ENCODE data around the gene NPR3. TPM values are rescaled to one million over a fixed set of nuclear protein-coding genes. Genes with fewer than 3 reads are reported as not detected.
A peak's percentile ranks its signal among the peaks of the same experiment; 100 is the strongest.

The NPR3 gene
- total RNA-seq, 4 donors from 2014 or later: 0.65 to 2.1 (median 1.5) TPM

DNA sequence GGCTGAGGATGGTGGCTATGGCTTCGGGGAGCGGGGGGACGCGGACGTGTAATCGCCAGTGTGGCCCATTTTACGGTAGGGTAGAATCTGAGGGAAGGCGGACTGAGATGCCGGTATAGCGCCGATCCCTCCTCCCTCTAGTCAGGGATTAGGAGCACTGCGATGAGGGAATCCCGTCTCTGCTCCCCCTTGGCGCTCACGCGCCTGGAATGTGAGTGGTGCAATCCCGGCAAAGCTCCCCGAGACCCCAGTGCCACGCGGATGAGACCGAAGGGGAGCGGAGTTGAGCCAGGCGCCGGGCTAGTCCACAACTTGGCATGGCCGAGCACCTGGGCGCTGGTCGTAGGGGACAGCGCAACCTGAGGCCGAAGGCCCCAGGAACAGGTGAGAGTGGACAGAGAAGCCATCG, 2.2 kb downstream of the NPR3 start:
- intact Hi-C loops (cut with DNase I): loop anchor here (5.0 to 10.0 kb wide), 2 partner anchors 581 to 709 kb away; no protein-coding TSS in a partner anchor
- TF ChIP-seq POLR2AphosphoS5 (IDR thresholded peaks at IDR 0.05) (no peak), EP300 (IDR thresholded peaks at IDR 0.05) (no peak), POLR2A (IDR thresholded peaks at IDR 0.05; ENCODE audit: low read depth) (no peak)
- TF ChIP-seq, protein P1, sequence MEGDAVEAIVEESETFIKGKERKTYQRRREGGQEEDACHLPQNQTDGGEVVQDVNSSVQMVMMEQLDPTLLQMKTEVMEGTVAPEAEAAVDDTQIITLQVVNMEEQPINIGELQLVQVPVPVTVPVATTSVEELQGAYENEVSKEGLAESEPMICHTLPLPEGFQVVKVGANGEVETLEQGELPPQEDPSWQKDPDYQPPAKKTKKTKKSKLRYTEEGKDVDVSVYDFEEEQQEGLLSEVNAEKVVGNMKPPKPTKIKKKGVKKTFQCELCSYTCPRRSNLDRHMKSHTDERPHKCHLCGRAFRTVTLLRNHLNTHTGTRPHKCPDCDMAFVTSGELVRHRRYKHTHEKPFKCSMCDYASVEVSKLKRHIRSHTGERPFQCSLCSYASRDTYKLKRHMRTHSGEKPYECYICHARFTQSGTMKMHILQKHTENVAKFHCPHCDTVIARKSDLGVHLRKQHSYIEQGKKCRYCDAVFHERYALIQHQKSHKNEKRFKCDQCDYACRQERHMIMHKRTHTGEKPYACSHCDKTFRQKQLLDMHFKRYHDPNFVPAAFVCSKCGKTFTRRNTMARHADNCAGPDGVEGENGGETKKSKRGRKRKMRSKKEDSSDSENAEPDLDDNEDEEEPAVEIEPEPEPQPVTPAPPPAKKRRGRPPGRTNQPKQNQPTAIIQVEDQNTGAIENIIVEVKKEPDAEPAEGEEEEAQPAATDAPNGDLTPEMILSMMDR (IDR thresholded peaks at IDR 0.05): no peak
- 16% methylated on average over 23 of the region's 30 CpGs for WGBS
- no peaks in the 10 kb centered on the region for H3K36me3 ChIP-seq
- peak overlapping the region; percentile 63 to 75 (median 64) for H3K4me3 ChIP-seq
- DNase-seq (ENCODE audit: extremely low spot score): no peak
- peaks cover 28 to 53% (median 42%) of the 10 kb centered on the region in 4 donors for H3K4me1 ChIP-seq
- H3K27ac ChIP-seq (replicated peaks in 1 of 4): no peak overlapping the region
- peaks cover 0 to 6% (median 0%) of the 10 kb centered on the region in 4 donors for H3K9me3 ChIP-seq
- peaks cover 3 to 47% (median 20%) of the 10 kb centered on the region in 4 donors for H3K27me3 ChIP-seq

DNA sequence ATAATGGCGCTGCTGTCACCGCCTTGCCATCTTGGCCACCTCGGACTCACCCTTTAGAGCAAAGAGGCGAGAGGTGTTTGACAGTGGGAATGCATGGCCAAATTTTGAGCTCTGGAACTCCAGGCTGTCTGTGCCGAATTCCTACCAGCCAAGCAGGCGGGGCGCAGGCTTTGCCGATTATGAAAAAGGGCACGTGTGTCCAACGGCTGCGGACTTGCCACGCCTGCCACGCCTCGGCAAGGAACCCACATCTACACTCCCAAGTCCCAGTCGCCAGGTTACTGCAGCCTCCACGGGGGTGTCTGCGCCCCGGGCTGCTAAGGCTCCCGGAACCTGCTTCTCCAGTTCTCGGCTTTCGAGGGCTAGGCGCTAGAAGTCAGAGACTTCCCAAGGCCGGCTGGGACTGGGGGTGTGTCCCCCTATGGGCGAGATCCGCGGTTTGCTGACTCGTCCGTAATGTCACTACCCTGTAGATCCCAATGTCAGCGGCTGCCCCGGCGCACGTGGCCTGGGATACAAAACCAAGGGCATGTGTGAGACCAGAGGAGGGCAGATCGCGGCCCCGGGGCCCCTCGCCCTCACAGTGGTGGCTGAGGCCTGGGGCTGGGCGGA, 2.8 kb downstream of the NPR3 start:
- peaks cover 28 to 53% (median 42%) of the 10 kb centered on the region in 4 donors for H3K4me1 ChIP-seq
- WGBS: 6% methylated on average over 17 of the region's 37 CpGs
- DNase-seq (ENCODE audit: extremely low spot score): no peak
- peaks cover 0 to 11% (median under 1%) of the 10 kb centered on the region in 4 donors for H3K9me3 ChIP-seq
- TF ChIP-seq POLR2A (IDR thresholded peaks at IDR 0.05; ENCODE audit: low read depth) (no peak), POLR2AphosphoS5 (IDR thresholded peaks at IDR 0.05) (no peak), EP300 (IDR thresholded peaks at IDR 0.05) (no peak)
- TF ChIP-seq, protein P1 (IDR thresholded peaks at IDR 0.05): no peak
- peak overlapping the region; percentile 63 to 75 (median 64) for H3K4me3 ChIP-seq
- peaks cover 3 to 47% (median 20%) of the 10 kb centered on the region in 4 donors for H3K27me3 ChIP-seq
- intact Hi-C loops (cut with DNase I): loop anchor here (5.0 to 10.0 kb wide), 2 partner anchors 581 to 708 kb away; no protein-coding TSS in a partner anchor
- H3K36me3 ChIP-seq: no peaks in the 10 kb centered on the region
- H3K27ac ChIP-seq (replicated peaks in 1 of 4): no peak overlapping the region

DNA sequence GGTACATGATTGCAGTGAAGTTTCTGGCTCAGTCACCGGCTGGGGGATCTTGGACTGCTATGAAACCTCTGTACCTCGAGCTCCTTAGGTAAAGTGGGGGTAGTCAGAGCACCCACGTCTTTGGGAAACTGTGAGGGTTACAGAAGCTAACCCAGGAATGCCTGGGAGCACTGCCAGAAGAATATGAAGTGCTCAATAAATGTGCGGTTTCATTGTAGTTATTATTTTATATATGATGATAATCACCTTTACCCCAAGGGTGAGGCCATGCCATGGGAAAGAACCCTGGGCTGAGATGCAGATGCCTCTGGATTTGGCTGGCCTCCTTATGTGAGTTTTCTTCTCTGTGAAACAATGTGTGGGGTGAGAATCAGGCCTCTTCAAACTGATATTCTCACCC, 3.7 kb downstream of the NPR3 start:
- H3K4me3 ChIP-seq: no peak overlapping the region
- TF ChIP-seq EP300 (IDR thresholded peaks at IDR 0.05) (no peak), POLR2AphosphoS5 (IDR thresholded peaks at IDR 0.05) (no peak), POLR2A (IDR thresholded peaks at IDR 0.05; ENCODE audit: low read depth) (no peak)
- TF ChIP-seq, protein P1 (IDR thresholded peaks at IDR 0.05): no peak
- H3K27me3 ChIP-seq: peaks cover 1 to 47% (median 20%) of the 10 kb centered on the region in 4 donors
- intact Hi-C loops (cut with DNase I): loop anchor here (5.0 to 10.0 kb wide), 2 partner anchors 580 to 707 kb away; no protein-coding TSS in a partner anchor
- 61% methylated on average over 4 of the region's 4 CpGs for WGBS
- no peak for DNase-seq (ENCODE audit: extremely low spot score)
- peaks cover 0 to 21% (median 4%) of the 10 kb centered on the region in 4 donors for H3K9me3 ChIP-seq
- peaks cover 23 to 46% (median 42%) of the 10 kb centered on the region in 4 donors for H3K4me1 ChIP-seq
- no peak overlapping the region for H3K27ac ChIP-seq (replicated peaks in 1 of 4)
- no peaks in the 10 kb centered on the region for H3K36me3 ChIP-seq

DNA sequence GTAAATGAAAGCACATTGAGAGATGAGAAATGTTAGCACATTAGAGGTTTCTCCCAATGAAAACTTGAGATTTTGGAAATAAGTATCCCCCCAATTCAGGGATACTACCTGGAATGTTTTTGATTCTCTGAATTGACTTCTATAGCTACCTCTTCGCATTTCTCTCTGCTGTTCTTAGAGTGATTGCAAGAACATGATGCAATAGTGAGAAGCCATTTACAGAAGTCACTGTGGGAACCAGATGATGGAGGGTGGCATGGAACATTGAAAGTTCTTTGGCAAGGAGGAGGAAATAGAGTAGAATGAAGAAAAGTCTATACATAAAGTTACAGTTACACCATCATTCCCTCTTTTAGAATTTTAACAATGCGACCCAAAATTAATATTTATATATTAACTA, 9.2 kb downstream of the NPR3 start:
- H3K4me1 ChIP-seq: no peaks in the 10 kb centered on the region
- 95% methylated on average over 2 of the region's 2 CpGs for WGBS

DNA sequence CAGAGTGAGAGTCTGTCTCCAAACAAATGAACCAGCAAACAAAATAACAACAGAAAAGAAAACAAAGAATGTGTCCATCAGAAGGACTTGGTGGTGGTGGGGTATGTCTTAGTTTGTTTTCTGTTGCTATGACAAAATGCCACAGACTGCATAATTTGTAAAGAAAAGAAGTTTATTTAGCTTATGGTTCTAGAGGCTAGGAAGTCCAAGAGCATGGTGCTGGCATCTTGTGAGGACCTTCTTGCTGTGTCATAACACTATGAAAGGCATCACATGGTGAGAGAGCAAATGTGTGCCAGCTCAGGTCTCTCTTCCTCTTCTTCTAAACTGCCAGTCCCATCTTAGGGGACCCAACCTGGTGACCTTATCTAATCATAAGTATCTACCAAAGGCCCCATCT, 10.5 kb downstream of the NPR3 start:
- Histone ChIP-seq H3K27me3 (no peaks in the 10 kb centered on the region), H3K4me1 (no peaks in the 10 kb centered on the region), H3K36me3 (no peaks in the 10 kb centered on the region), H3K9me3 (peaks cover 0 to 27% (median 9%) of the 10 kb centered on the region in 4 donors), H3K27ac (replicated peaks in 1 of 4) (no peak overlapping the region), H3K4me3 (no peak overlapping the region)
- TF ChIP-seq, protein P1 (IDR thresholded peaks at IDR 0.05): no peak
- TF ChIP-seq POLR2A (IDR thresholded peaks at IDR 0.05; ENCODE audit: low read depth) (no peak), POLR2AphosphoS5 (IDR thresholded peaks at IDR 0.05) (no peak), EP300 (IDR thresholded peaks at IDR 0.05) (no peak)
- no peak for DNase-seq (ENCODE audit: extremely low spot score)
- intact Hi-C loops (cut with DNase I): no loop called here

More for the DNA sequence above, 9.2 kb downstream of the NPR3 start:
- no peaks in the 10 kb centered on the region for H3K36me3 ChIP-seq
- intact Hi-C loops (cut with DNase I): no loop called here
- no peak overlapping the region for H3K27ac ChIP-seq (replicated peaks in 1 of 4)
- no peak for TF ChIP-seq EP300 (IDR thresholded peaks at IDR 0.05)
- H3K27me3 ChIP-seq: no peaks in the 10 kb centered on the region
- DNase-seq (ENCODE audit: extremely low spot score): no peak
- peaks cover 0 to 27% (median 9%) of the 10 kb centered on the region in 4 donors for H3K9me3 ChIP-seq
- H3K4me3 ChIP-seq: no peak overlapping the region

All from esophagus muscularis mucosa (tissue), 4 donors.